ENCODE data around the gene PDE9A.

DNA sequence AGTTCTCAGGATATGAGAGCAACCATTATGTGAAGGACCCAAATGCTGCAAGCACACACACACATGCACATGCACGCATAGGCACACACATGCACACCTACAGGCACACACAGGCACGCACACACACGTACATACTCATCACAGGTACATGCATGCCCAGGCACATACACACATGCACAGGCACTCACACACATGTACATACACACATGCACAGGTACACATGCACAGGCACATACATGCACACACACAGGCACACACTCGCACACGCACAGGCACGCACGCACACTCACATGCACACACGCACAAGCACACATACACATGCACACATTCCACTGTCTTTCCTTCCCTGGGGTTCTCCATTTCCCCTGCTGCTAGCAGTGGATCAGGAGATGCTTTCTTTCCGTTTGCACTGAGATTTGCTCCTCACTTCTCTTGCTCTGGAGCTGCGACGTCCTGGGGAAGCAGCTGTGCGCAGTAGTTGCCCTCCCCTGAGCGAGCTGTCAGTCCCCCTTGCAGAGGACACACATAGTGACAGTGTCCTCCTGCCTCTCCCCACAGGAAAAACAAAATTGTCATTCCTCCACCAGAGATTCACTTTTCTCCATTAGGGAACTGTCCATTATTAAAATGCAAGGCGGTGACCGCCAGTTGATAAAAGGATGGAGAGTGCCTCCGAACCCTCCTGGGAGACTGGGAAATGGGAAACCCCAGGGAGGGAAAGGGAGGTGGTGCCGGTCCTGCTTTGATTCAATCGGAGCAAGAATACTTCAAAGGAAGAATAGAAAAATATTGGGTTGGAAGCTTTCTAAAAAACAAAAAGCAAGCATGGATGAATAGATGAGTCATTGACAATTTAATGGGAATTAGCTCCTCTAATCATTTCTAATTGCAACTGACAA, 156.4 kb downstream of the PDE9A start:
- TF ChIP-seq CEBPB (IDR thresholded peaks at IDR 0.05) (no peak), EP300 (IDR thresholded peaks at IDR 0.05; ENCODE audit: borderline replicate concordance) (no peak), TAF1 (IDR thresholded peaks at IDR 0.05; ENCODE audit: low read depth) (no peak), REST (IDR thresholded peaks at IDR 0.05; ENCODE audit: low read depth) (no peak), CREB1 (IDR thresholded peaks at IDR 0.05; ENCODE audit: low read depth) (no peak), EGR1 (IDR thresholded peaks at IDR 0.05) (no peak), RAD21 (IDR thresholded peaks at IDR 0.05; ENCODE audit: low read depth) (no peak), TEAD4 (IDR thresholded peaks at IDR 0.05) (no peak), NFIC (IDR thresholded peaks at IDR 0.05) (no peak), FOXM1 (IDR thresholded peaks at IDR 0.05; ENCODE audit: borderline replicate concordance, low read depth) (no peak), ZBTB7A (IDR thresholded peaks at IDR 0.05; ENCODE audit: low read depth) (no peak), USF1 (IDR thresholded peaks at IDR 0.05) (no peak), YY1 (IDR thresholded peaks at IDR 0.05; ENCODE audit: low read depth) (no peak)

Data from Ishikawa (cell line).